IMR-90 (cell line): ENCODE results near the gene ERV3-1. TPM values are rescaled to one million over a fixed set of nuclear protein-coding genes. Genes with fewer than 3 reads are reported as not detected.
"Not testable (repeated sequence)": the region's sequence is repeated elsewhere in the genome, so short reads cannot be mapped to it uniquely, and the experiment has no call there.

Experiments used
- ATAC-seq: fragments of 200-7000 bp; cut with Tn5 transposase; 2 replicates; pipeline ENCODE4 v1.9.1; 2020; ENCODE audit warnings: low read depth, mild to moderate bottlenecking, moderate library complexity
- BruUV-seq: library from RNA; stranded (reverse); fragments of 400-500 nt; replicated peaks from 2 replicates; lab custom pipeline; 2021; lab: Mats Ljungman, UMichigan
- CTCF ChIA-PET: fragments of 300-600 bp; formaldehyde crosslinking; extraction: SDS; loops from one replicate; lab custom pipeline; 2021; ENCODE audit warnings: antibody characterized with exemption; lab: Yijun Ruan, JAX
- POLR2A ChIA-PET: fragments of 300-600 bp; sonication (Branson Sonifier 250); formaldehyde crosslinking; loops from one replicate; lab custom pipeline; 2022; ENCODE audit warnings: antibody characterized with exemption; ENCODE audit not compliant: unreplicated experiment; lab: Charles Lee
- DNase-seq: peaks from one replicate; pipeline ENCODE4 v3.0.0; 2013
- H2AFZ ChIP-seq: replicated peaks from 2 replicates; pipeline ENCODE3; 2013; ENCODE audit warnings: low read length, mild to moderate bottlenecking; ENCODE audit not compliant: poor library complexity
- H2AK5ac ChIP-seq: 2 replicates; pipeline ENCODE4 v1.6.1; 2013; ENCODE audit warnings: low read depth, low read length, inconsistent platforms
- H2AK9ac ChIP-seq: replicated peaks from 2 replicates; pipeline ENCODE3; 2013; ENCODE audit warnings: mild to moderate bottlenecking, low read depth, low read length, moderate library complexity; ENCODE audit not compliant: poor library complexity
- H2BK120ac ChIP-seq: 2 replicates; pipeline ENCODE4 v1.6.1; 2013; ENCODE audit warnings: low read depth, low read length, inconsistent platforms
- H2BK15ac ChIP-seq: 3 replicates; pipeline ENCODE4 v1.6.1; 2013; ENCODE audit warnings: low read depth, low read length, inconsistent platforms
- H2BK20ac ChIP-seq: 2 replicates; pipeline ENCODE4 v1.6.1; 2013; ENCODE audit warnings: low read depth, mild to moderate bottlenecking, inconsistent platforms, low read length, moderate library complexity
- H2BK5ac ChIP-seq: 2 replicates; pipeline ENCODE4 v1.6.1; 2013; ENCODE audit warnings: mild to moderate bottlenecking, low read depth, low read length, inconsistent platforms; ENCODE audit not compliant: poor library complexity, severe bottlenecking
- H3K14ac ChIP-seq: replicated peaks from 2 replicates; pipeline ENCODE4 v1.6.1; 2013; ENCODE audit warnings: low read depth, low read length, inconsistent platforms
- H3K18ac ChIP-seq: 2 replicates; pipeline ENCODE4 v1.6.1; 2013; ENCODE audit warnings: low read depth, low read length, control low read depth
- H3K23ac ChIP-seq: 2 replicates; pipeline ENCODE4 v1.6.1; 2013; ENCODE audit warnings: low read depth, low read length, inconsistent platforms
- H3K27ac ChIP-seq: 2 replicates; pipeline ENCODE4 v1.5.1; 2013; ENCODE audit warnings: mild to moderate bottlenecking, control low read depth, low read length; ENCODE audit not compliant: insufficient read depth
- H3K27me3 ChIP-seq: 2 replicates; pipeline ENCODE4 v1.6.1; 2013; ENCODE audit warnings: low read length; ENCODE audit not compliant: control insufficient read depth, insufficient read depth
- H3K36me3 ChIP-seq: 2 replicates; pipeline ENCODE4 v1.6.1; 2013; ENCODE audit warnings: low read length, mixed read lengths; ENCODE audit not compliant: control insufficient read depth, insufficient read depth
- H3K4ac ChIP-seq: 2 replicates; pipeline ENCODE4 v1.6.1; 2013; ENCODE audit warnings: low read depth, low read length, inconsistent platforms
- H3K4me1 ChIP-seq: 2 replicates; pipeline ENCODE4 v1.6.1; 2013; ENCODE audit warnings: low read length, mixed read lengths; ENCODE audit not compliant: control insufficient read depth, insufficient read depth
- H3K4me2 ChIP-seq: 2 replicates; pipeline ENCODE4 v1.6.1; 2013; ENCODE audit warnings: low read depth, mild to moderate bottlenecking, control low read depth, low read length, moderate library complexity
- H3K4me3 ChIP-seq: 2 replicates; pipeline ENCODE4 v1.5.1; 2013; ENCODE audit warnings: low read depth, mild to moderate bottlenecking, control low read depth, low read length, moderate library complexity; ENCODE audit not compliant: insufficient read depth
- H3K56ac ChIP-seq: 2 replicates; pipeline ENCODE4 v1.6.1; 2013; ENCODE audit warnings: low read length, inconsistent platforms; ENCODE audit not compliant: insufficient read depth; ENCODE audit errors: extremely low read depth
- H3K79me1 ChIP-seq, 2 experiments: 2 replicates each; pipeline ENCODE4 v1.6.1; 2013; ENCODE audit warnings: low read length in 2 of 2, inconsistent platforms in 1 of 2, low read depth in 1 of 2
- H3K9ac ChIP-seq: 2 replicates; pipeline ENCODE4 v1.6.1; 2013; ENCODE audit warnings: low read depth, low read length, control low read depth
- H3K9me1 ChIP-seq: 2 replicates; pipeline ENCODE4 v1.6.1; 2013; ENCODE audit warnings: low read length, inconsistent platforms; ENCODE audit not compliant: insufficient read depth
- H3K9me3 ChIP-seq: 2 replicates; pipeline ENCODE4 v1.6.1; 2013; ENCODE audit warnings: low read length; ENCODE audit not compliant: control insufficient read depth, insufficient read depth
- H4K20me1 ChIP-seq: 2 replicates; pipeline ENCODE4 v1.6.1; 2013; ENCODE audit warnings: low read length, inconsistent platforms; ENCODE audit not compliant: insufficient read depth
- H4K5ac ChIP-seq: 2 replicates; pipeline ENCODE4 v1.6.1; 2013; ENCODE audit warnings: mild to moderate bottlenecking, low read depth, low read length, control low read depth
- H4K8ac ChIP-seq, 2 experiments: 2 replicates each; pipeline ENCODE4 v1.6.1; 2013; ENCODE audit warnings: low read depth in 2 of 2, low read length in 2 of 2, control low read depth in 1 of 2, inconsistent platforms in 1 of 2
- H4K91ac ChIP-seq: 2 replicates; pipeline ENCODE4 v1.6.1; 2013; ENCODE audit warnings: low read depth, low read length, inconsistent platforms; ENCODE audit not compliant: insufficient read depth
- WGBS, 2 experiments: methylation state at CpG; one replicate each; pipeline versions ENCODE4 v1.1.5 to v1.1.7; 2013; ENCODE audit warnings: missing lambda C conversion rate in 2 of 2; ENCODE audit not compliant: insufficient read length in 1 of 2; ENCODE audit errors: extremely low coverage in 2 of 2; 5-methylcytosine and 5-hydroxymethylcytosine counted together
- dilution Hi-C: fragments of 300-500 bp; cut with HindIII; formaldehyde crosslinking; loops from one replicate; pipeline ENCODE4 v1.14.3; 2018; ENCODE audit warnings: low sequenced_read_pairs; ENCODE audit not compliant: unreplicated experiment
- in situ Hi-C: fragments of 300-500 bp; cut with MboI; formaldehyde crosslinking; loops from 3 replicates; pipeline ENCODE4 v1.14.3; 2019; ENCODE audit warnings: low sequenced_read_pairs, inconsistent platforms, mixed read lengths
- intact Hi-C: fragments of 100-400 bp; cut with micrococcal nuclease; formaldehyde crosslinking; loops from 2 replicates; pipeline ENCODE4 v1.10.0; 2022
- polyA plus RNA-seq, 3 experiments: library from polyadenylated mRNA; depleted of rRNA; stranded (reverse); fragments of >200 nt; gene quantifications; 2 replicates each; pipeline ENCODE4 v1.2.3, GENCODE V29; 2012; ENCODE audit warnings: low replicate concordance in 1 of 3
- total RNA-seq: library from RNA; depleted of rRNA; stranded (reverse); fragments of >200 nt; gene quantifications from 2 replicates; pipeline ENCODE4 v1.2.3, GENCODE V29; 2012

ERV3-1 gene
- total and polyA plus RNA-seq, 2 of the 4 experiments (the other 2 are of a cell fraction): 7.0 to 11.8 TPM

DNA sequence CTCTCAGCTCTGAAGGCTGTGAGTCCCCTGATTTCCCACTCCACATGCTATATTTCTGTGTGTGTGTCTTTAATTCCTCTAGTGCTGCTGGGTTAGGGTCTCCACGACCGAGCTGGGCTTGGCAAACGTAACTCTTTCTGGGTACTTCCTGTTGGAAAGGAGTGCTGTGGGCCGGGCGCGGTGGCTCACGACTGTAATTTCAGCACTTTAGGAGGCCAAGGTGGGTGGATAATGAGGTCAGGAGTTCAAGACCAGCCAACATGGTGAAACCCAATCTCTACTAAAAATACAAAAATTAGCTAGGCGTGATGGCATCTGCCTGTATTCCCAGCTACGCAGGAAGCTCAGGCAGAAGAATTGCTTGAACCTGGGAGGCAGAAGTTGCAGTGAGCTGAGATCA, 55.8 kb downstream of the ERV3-1 start:
- H3K18ac ChIP-seq, H4K8ac ChIP-seq, POLR2A ChIA-PET, H3K4ac ChIP-seq, H3K56ac ChIP-seq, BruUV-seq, H3K9ac ChIP-seq, H4K91ac ChIP-seq, H4K5ac ChIP-seq, H2BK20ac ChIP-seq, H2BK5ac ChIP-seq, H3K4me3 ChIP-seq, DNase-seq, H3K36me3 ChIP-seq, dilution Hi-C loops, H2BK15ac ChIP-seq, ATAC-seq, H3K9me3 ChIP-seq, H2AK9ac ChIP-seq, H2BK120ac ChIP-seq, H3K23ac ChIP-seq, H3K27ac ChIP-seq, H4K20me1 ChIP-seq, H3K9me1 ChIP-seq, H2AK5ac ChIP-seq, H3K14ac ChIP-seq, H2AFZ ChIP-seq, H3K4me1 ChIP-seq, H3K79me1 ChIP-seq, H3K4me2 ChIP-seq: not testable (repeated sequence)
- in situ Hi-C loops (loop anchor here (5.0 kb wide), 1 partner anchor 357 kb away; no protein-coding TSS in a partner anchor), intact Hi-C loops (loop anchor here (1.0 kb wide), 2 partner anchors 357 to 497 kb away; no protein-coding TSS in a partner anchor)
- no CpG with 5 or more reads among the region's 9 CpGs for WGBS, 2 experiments
- peaks cover 26% of the 10 kb centered on the region for H3K27me3 ChIP-seq
- CTCF ChIA-PET: interaction anchor here (2.3 kb wide), 1 partner anchor 357 kb away, joined by 15 read pairs; no protein-coding TSS in a partner anchor

DNA sequence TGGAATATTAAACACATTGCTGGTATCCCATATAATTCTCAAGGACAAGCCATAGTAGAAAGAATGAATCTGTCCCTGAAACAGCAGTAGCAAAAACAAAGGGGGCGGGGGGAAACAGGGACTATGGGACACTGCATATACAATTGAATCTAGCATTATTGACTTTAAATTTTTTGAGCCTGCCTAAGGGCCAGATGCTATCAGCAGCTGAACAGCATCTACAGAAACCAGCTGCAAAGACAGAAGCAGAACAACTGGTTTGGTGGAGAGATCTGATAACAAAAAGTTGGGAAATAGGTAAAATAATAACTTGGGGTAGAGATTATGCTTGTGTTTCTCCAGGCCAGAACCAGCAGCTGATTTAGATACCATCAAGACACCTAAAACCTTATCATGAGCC, 57.7 kb downstream of the ERV3-1 start:
- H2AFZ ChIP-seq, H3K18ac ChIP-seq, POLR2A ChIA-PET, H2BK120ac ChIP-seq, H3K56ac ChIP-seq, intact Hi-C loops, H3K4me2 ChIP-seq, ATAC-seq, dilution Hi-C loops, DNase-seq, H3K36me3 ChIP-seq, H2BK20ac ChIP-seq, H3K4me1 ChIP-seq, H2AK5ac ChIP-seq, H3K27ac ChIP-seq, H2BK5ac ChIP-seq, H2AK9ac ChIP-seq, H4K8ac ChIP-seq, CTCF ChIA-PET, H2BK15ac ChIP-seq, H4K91ac ChIP-seq, H3K79me1 ChIP-seq, H4K20me1 ChIP-seq, BruUV-seq, H4K5ac ChIP-seq, H3K9me3 ChIP-seq, in situ Hi-C loops, H3K9me1 ChIP-seq, H3K9ac ChIP-seq, H3K14ac ChIP-seq, H3K4ac ChIP-seq, H3K23ac ChIP-seq, H3K4me3 ChIP-seq: not testable (repeated sequence)
- WGBS, 2 experiments: no CpG with 5 or more reads among the region's 1 CpG
- H3K27me3 ChIP-seq: peaks cover 29% of the 10 kb centered on the region
